Stimulated activated CD8-positive, alpha-beta memory T cell treated with anti-CD3 and anti-CD28 coated beads, Interleukin-12 subunit alpha, Interleukin-12 subunit beta, amount 100 ng/mL, for 24 hours (primary cell): ENCODE data around the gene ZDHHC8.

Experiments used
- DNase-seq: peaks from one replicate; pipeline ENCODE4 v3.0.0-alpha.2; 2020; ENCODE audit errors: extremely low read depth

Gene ZDHHC8

DNA sequence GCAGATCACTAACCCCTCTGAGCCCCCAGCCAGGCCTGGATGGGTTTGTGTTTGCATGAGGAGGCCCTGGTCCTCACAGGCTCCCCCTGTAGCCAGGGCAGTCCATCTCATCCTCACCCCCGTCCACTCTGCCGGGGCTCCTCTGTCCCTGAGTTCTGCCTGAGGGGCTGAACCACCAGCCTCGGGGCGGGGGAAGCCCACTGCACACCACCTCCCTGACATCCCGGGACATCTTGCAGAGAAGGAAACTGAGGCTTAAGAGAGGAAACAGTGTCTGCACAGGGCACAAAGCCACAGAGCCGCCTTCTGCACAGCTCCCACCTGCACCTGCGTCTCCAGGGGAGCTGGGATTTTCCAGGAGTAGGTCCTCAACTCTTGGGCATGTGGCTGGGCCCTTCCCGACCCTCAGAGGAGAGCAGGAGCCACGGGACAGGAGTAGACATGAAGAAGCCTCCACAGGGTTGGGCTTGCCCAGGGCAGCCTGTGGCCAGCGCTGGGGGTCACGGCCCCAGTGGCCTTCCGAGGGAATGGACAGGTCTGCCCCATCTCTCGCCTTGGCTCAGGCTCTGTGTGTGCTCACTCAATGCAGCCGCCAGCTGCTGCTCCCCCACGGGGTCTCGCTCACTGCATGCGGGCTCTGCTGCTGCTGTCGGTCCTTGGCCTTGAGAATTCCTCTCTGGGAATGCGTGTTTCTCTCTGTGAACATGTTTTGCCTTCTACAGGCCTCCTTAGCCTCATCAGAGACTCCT is 64.7 kb downstream of the ZDHHC8 start:
- DNase-seq, result no peak
